H1 (cell line): ENCODE data around the gene EMP2. TPM values are rescaled to one million over a fixed set of nuclear protein-coding genes. Genes with fewer than 3 reads are reported as not detected.

Experiments
- CTCF ChIA-PET: fragments of 300-600 bp; sonication (Branson Sonifier 250); formaldehyde crosslinking; loops from one replicate; lab custom pipeline; 2021; ENCODE audit not compliant: partially characterized antibody; lab: Charles Lee
- POLR2A ChIA-PET: fragments of 300-600 bp; sonication (Branson Sonifier 250); formaldehyde crosslinking; loops from one replicate; lab custom pipeline; 2021; ENCODE audit warnings: inconsistent platforms; ENCODE audit not compliant: partially characterized antibody; lab: Charles Lee
- DNase-seq, 2 experiments: peaks; one replicate each; pipeline versions ENCODE4 v3.0.0 to v3.0.0-alpha.2; 2010 to 2022; ENCODE audit warnings: low spot score in 2 of 2, low read depth in 1 of 2, mixed read lengths in 1 of 2
- FAIRE-seq: peaks from 2 replicates; lab custom pipeline; 2011; peaks lifted over from hg19 to GRCh38; lab: Jason Lieb, UNC
- H2AFZ ChIP-seq: 2 replicates; pipeline ENCODE4 v1.8.1; 2012; ENCODE audit warnings: low read length, inconsistent platforms
- H2AK5ac ChIP-seq: 2 replicates; pipeline ENCODE4 v1.6.1; 2013; ENCODE audit warnings: low read depth, low read length
- H2BK120ac ChIP-seq: replicated peaks from 2 replicates; pipeline ENCODE3; 2013; ENCODE audit warnings: low read depth, low read length, inconsistent platforms
- H2BK12ac ChIP-seq: 2 replicates; pipeline ENCODE4 v1.6.1; 2013; ENCODE audit warnings: low read depth, low read length
- H2BK15ac ChIP-seq: 2 replicates; pipeline ENCODE4 v1.6.1; 2013; ENCODE audit warnings: low read length
- H2BK20ac ChIP-seq: 2 replicates; pipeline ENCODE4 v1.6.1; 2013; ENCODE audit warnings: low read length
- H2BK5ac ChIP-seq: 2 replicates; pipeline ENCODE4 v1.6.1; 2013; ENCODE audit warnings: low read depth, low read length
- H3K14ac ChIP-seq: 2 replicates; pipeline ENCODE4 v1.6.1; 2013; ENCODE audit warnings: inconsistent platforms; ENCODE audit not compliant: insufficient read length
- H3K18ac ChIP-seq: 2 replicates; pipeline ENCODE4 v1.6.1; 2013; ENCODE audit warnings: low read length; ENCODE audit errors: extremely low read depth
- H3K23ac ChIP-seq: 2 replicates; pipeline ENCODE4 v1.6.1; 2013; ENCODE audit warnings: inconsistent platforms; ENCODE audit not compliant: insufficient read length
- H3K23me2 ChIP-seq: 2 replicates; pipeline ENCODE4 v1.6.1; 2013; ENCODE audit warnings: low read depth, low read length
- H3K27ac ChIP-seq: 2 replicates; pipeline ENCODE4 v1.6.1; 2011; ENCODE audit warnings: low read depth, low read length, inconsistent platforms
- H3K27me3 ChIP-seq, 4 experiments: replicated peaks in 1 of 4; 1 replicate in 1 of 4; 2 replicates in 3 of 4; pipeline versions ENCODE4 v1.6.1 to v1.8.1; 2011 to 2013; ENCODE audit warnings: low read length in 3 of 4, mild to moderate bottlenecking in 3 of 4, inconsistent platforms in 2 of 4, mixed read lengths in 2 of 4, moderate library complexity in 1 of 4; ENCODE audit not compliant: control insufficient read depth in 3 of 4, insufficient read depth in 3 of 4; ENCODE audit errors: extremely low read depth in 1 of 4
- H3K36me3 ChIP-seq, 4 experiments: 2 replicates each; pipeline versions ENCODE4 v1.6.1 to v1.8.1; 2011 to 2013; ENCODE audit warnings: mild to moderate bottlenecking in 4 of 4, low read length in 3 of 4, moderate library complexity in 2 of 4, control low read depth in 1 of 4, inconsistent platforms in 1 of 4; ENCODE audit not compliant: insufficient read depth in 4 of 4, control insufficient read depth in 2 of 4
- H3K4ac ChIP-seq: replicated peaks from 2 replicates; pipeline ENCODE3; 2013; ENCODE audit warnings: low read length, low read depth, mixed read lengths, inconsistent platforms; ENCODE audit not compliant: insufficient read length
- H3K4me1 ChIP-seq, 4 experiments: replicated peaks in 1 of 4; 1 replicate in 1 of 4; 2 replicates in 3 of 4; pipeline versions ENCODE4 v1.6.1 to v1.8.1; 2011 to 2013; ENCODE audit warnings: low read length in 3 of 4, inconsistent platforms in 2 of 4, mixed read lengths in 1 of 4; ENCODE audit not compliant: insufficient read depth in 4 of 4, control insufficient read depth in 3 of 4
- H3K4me2 ChIP-seq, 2 experiments: 2 replicates each; pipeline versions ENCODE4 v1.6.1 to v1.8.1; 2011 to 2013; ENCODE audit warnings: low read depth in 2 of 2, low read length in 2 of 2, control low read depth in 1 of 2, inconsistent platforms in 1 of 2, mild to moderate bottlenecking in 1 of 2; ENCODE audit not compliant: insufficient read depth in 1 of 2
- H3K4me3 ChIP-seq, 4 experiments: fragments of 200-600, 300-600 bp in 1 of 4; sonication (generic), shearing (Covaris generic), sonication (Bioruptor Twin) in 1 of 4; 2 replicates each; pipeline versions ENCODE4 v1.5.1 to v1.8.1; 2011 to 2016; ENCODE audit warnings: low read length in 4 of 4, low read depth in 3 of 4, control low read depth in 2 of 4, inconsistent platforms in 2 of 4, mild to moderate bottlenecking in 2 of 4, mixed read lengths in 1 of 4, moderate library complexity in 1 of 4; ENCODE audit not compliant: insufficient read depth in 2 of 4; ENCODE audit errors: extremely low read depth in 1 of 4
- H3K56ac ChIP-seq: replicated peaks from 2 replicates; pipeline ENCODE3; 2013; ENCODE audit warnings: low read depth, mild to moderate bottlenecking, mixed read lengths, low read length, inconsistent platforms; ENCODE audit not compliant: insufficient read length
- H3K79me1 ChIP-seq: 2 replicates; pipeline ENCODE4 v1.6.1; 2013; ENCODE audit warnings: low read depth, low read length, control low read depth
- H3K79me2 ChIP-seq, 2 experiments: 2 replicates each; pipeline versions ENCODE4 v1.6.1 to v1.8.1; 2012 to 2013; ENCODE audit warnings: low read length in 2 of 2, mild to moderate bottlenecking in 2 of 2, inconsistent platforms in 1 of 2; ENCODE audit not compliant: insufficient read depth in 2 of 2, control insufficient read depth in 1 of 2
- H3K9ac ChIP-seq, 4 experiments: replicated peaks in 1 of 4; 1 replicate in 1 of 4; 2 replicates in 3 of 4; pipeline versions ENCODE4 v1.6.1 to v1.8.1; 2011 to 2013; ENCODE audit warnings: low read depth in 3 of 4, low read length in 3 of 4, control low read depth in 2 of 4, mild to moderate bottlenecking in 2 of 4, moderate library complexity in 2 of 4, inconsistent platforms in 1 of 4; ENCODE audit errors: extremely low read depth in 1 of 4
- H3K9me3 ChIP-seq, 2 experiments: 2 replicates each; pipeline versions ENCODE4 v1.6.1 to v1.8.1; 2012 to 2013; ENCODE audit warnings: mild to moderate bottlenecking in 2 of 2, moderate library complexity in 2 of 2, control low read depth in 1 of 2, inconsistent platforms in 1 of 2, low read depth in 1 of 2, low read length in 1 of 2, mixed read lengths in 1 of 2; ENCODE audit not compliant: insufficient read depth in 2 of 2
- H4K20me1 ChIP-seq, 2 experiments: replicated peaks in 1 of 2; 2 replicates each; pipeline versions ENCODE3 to v1.8.1; 2011 to 2013; ENCODE audit warnings: inconsistent platforms in 2 of 2, low read length in 2 of 2, mild to moderate bottlenecking in 1 of 2; ENCODE audit not compliant: insufficient read depth in 2 of 2, control insufficient read depth in 1 of 2
- H4K5ac ChIP-seq: 2 replicates; pipeline ENCODE4 v1.6.1; 2013; ENCODE audit warnings: low read length, low read depth, mixed read lengths, inconsistent platforms; ENCODE audit not compliant: insufficient read length
- H4K8ac ChIP-seq: 2 replicates; pipeline ENCODE4 v1.8.0; 2013; ENCODE audit warnings: mild to moderate bottlenecking, moderate library complexity, low read length, inconsistent platforms; ENCODE audit not compliant: insufficient read depth; ENCODE audit errors: extremely low read depth
- H4K91ac ChIP-seq: replicated peaks from 2 replicates; pipeline ENCODE3; 2013; ENCODE audit warnings: low read length, mixed read lengths, inconsistent platforms; ENCODE audit not compliant: insufficient read length
- BRCA1 ChIP-seq: IDR thresholded peaks from 2 replicates; pipeline ENCODE4 v1.6.1; 2012; ENCODE audit warnings: low read depth, low read length, improper control_type of control experiment
- CREB1 ChIP-seq: IDR thresholded peaks from 2 replicates; pipeline ENCODE4 v1.6.1; 2012; ENCODE audit warnings: inconsistent platforms
- GTF2F1 ChIP-seq: IDR thresholded peaks from 2 replicates; pipeline ENCODE4 v1.6.1; 2012; ENCODE audit warnings: low read depth, low read length, improper control_type of control experiment, borderline replicate concordance
- KDM1A ChIP-seq: fragments of 200-600, 300-600 bp; sonication (generic); IDR thresholded peaks from 2 replicates; pipeline ENCODE4 v1.7.1; 2016; ENCODE audit warnings: mild to moderate bottlenecking, low read length, borderline replicate concordance
- MAFK ChIP-seq: IDR thresholded peaks from 2 replicates; pipeline ENCODE4 v1.6.1; 2012; ENCODE audit warnings: low read depth, mild to moderate bottlenecking, improper control_type of control experiment, low read length
- PHF8 ChIP-seq: fragments of 200-600 bp; sonication (generic); conservative IDR thresholded peaks from 2 replicates; pipeline ENCODE4 v1.7.1; 2012; ENCODE audit warnings: low read depth, mild to moderate bottlenecking, inconsistent platforms, low read length, moderate library complexity
- POLR2A ChIP-seq, 2 experiments: IDR thresholded peaks; 1 replicate in 1 of 2; 2 replicates in 1 of 2; pipeline ENCODE4 v1.6.1; 2011; ENCODE audit warnings: low read depth in 2 of 2, low read length in 2 of 2, mild to moderate bottlenecking in 2 of 2; ENCODE audit errors: control extremely low read depth in 1 of 2
- POLR2AphosphoS5 ChIP-seq: IDR thresholded peaks from 2 replicates; pipeline ENCODE4 v1.6.1; 2011; ENCODE audit warnings: low read depth, low read length
- RAD21 ChIP-seq, 2 experiments: IDR thresholded peaks in 1 of 2; conservative IDR thresholded peaks in 1 of 2; 2 replicates each; pipeline ENCODE4 v1.6.1; 2011; ENCODE audit warnings: low read depth in 2 of 2, low read length in 2 of 2, improper control_type of control experiment in 1 of 2, inconsistent platforms in 1 of 2, mild to moderate bottlenecking in 1 of 2, moderate library complexity in 1 of 2
- SAP30 ChIP-seq: fragments of 300-600 bp; sonication (generic); IDR thresholded peaks from 2 replicates; pipeline ENCODE4 v1.7.1; 2012; ENCODE audit warnings: low read length, moderate library complexity, mild to moderate bottlenecking, inconsistent platforms; ENCODE audit not compliant: insufficient read depth, insufficient replicate concordance
- SP1 ChIP-seq: IDR thresholded peaks from 2 replicates; pipeline ENCODE4 v1.6.1; 2011; ENCODE audit warnings: low read depth, low read length
- TAF7 ChIP-seq: optimal IDR thresholded peaks from 2 replicates; pipeline ENCODE3; 2011; ENCODE audit warnings: low read depth, mild to moderate bottlenecking, inconsistent platforms, low read length, moderate library complexity, borderline replicate concordance
- TEAD4 ChIP-seq: IDR thresholded peaks from 2 replicates; pipeline ENCODE4 v1.6.1; 2012; ENCODE audit warnings: low read depth, low read length, inconsistent platforms, mixed read lengths
- YY1 ChIP-seq: IDR thresholded peaks from 2 replicates; pipeline ENCODE4 v1.6.1; 2011; ENCODE audit warnings: low read depth, mild to moderate bottlenecking, low read length
- WGBS, 2 experiments: shearing (Covaris generic) in 1 of 2; methylation state at CpG; one replicate each; pipeline versions ENCODE4 v1.1.6 to v1.1.7; 2013 to 2015; ENCODE audit warnings: low lambda C conversion rate in 2 of 2, mixed read lengths in 2 of 2, inconsistent platforms in 1 of 2, low coverage in 1 of 2, missing lambda C conversion rate in 1 of 2; ENCODE audit not compliant: insufficient replicate concordance in 2 of 2, insufficient coverage in 1 of 2, insufficient read length in 1 of 2; ENCODE audit errors: extremely low coverage in 1 of 2, missing lambda C conversion rate in 1 of 2; 5-methylcytosine and 5-hydroxymethylcytosine counted together
- polyA plus RNA-seq, 7 experiments: library from polyadenylated mRNA; depleted of rRNA in 3 of 7; stranded (reverse) in 5 of 7; unstranded in 2 of 7; fragments of >200 nt in 5 of 7; fragments of 200-250 nt in 2 of 7; gene quantifications; 1 replicate in 5 of 7; 2 replicates in 1 of 7; 4 replicates in 1 of 7; pipeline versions ENCODE4 v1.2.1 to v1.2.3, GENCODE V29; 2011 to 2013; ENCODE audit warnings: missing spikeins in 2 of 7, mixed read lengths in 2 of 7
- total RNA-seq: library from RNA; stranded (reverse); fragmentation: NEBNext Ultra II Directional; extraction: Animal tissue kit (Norgen Biotek cat#: 25700); gene quantifications from 2 replicates; pipeline ENCODE4 v1.2.1, GENCODE V29; 2021

Gene EMP2
- total and polyA plus RNA-seq, 2 of the 8 experiments (the other 6 are each of a cell fraction or from before 2014, with no cell fraction given), result 22.6 to 23.3 TPM

GRCh38 chr16:10629592-10629963 lies 49.2 kb upstream of the EMP2 start:
- WGBS, 2 experiments, result 61% methylated on average over 6 of the region's 6 CpGs; no CpG with 5 or more reads in 1 of the 2 experiments
- Histone ChIP-seq H3K14ac (no peak overlapping the region), H3K18ac (no peak overlapping the region), H3K79me2 (no peaks in the 10 kb centered on the region), H3K4me2 (no peak overlapping the region), H3K23ac (no peak overlapping the region), H2BK120ac (no peak overlapping the region), H4K8ac (no peak overlapping the region), H3K27ac (no peak overlapping the region), H4K91ac (no peak overlapping the region), H3K4me1 (peaks cover 0 to 2% (median 0%) of the 10 kb centered on the region in 4 experiments; a peak in 1 of 7 replicates), H3K56ac (no peak overlapping the region), H2BK12ac (no peak overlapping the region; the same call in 1 of the 2 replicates), H3K9ac (no peak overlapping the region), H3K27me3 (no peaks in the 10 kb centered on the region; a peak in 1 of 7 replicates), H3K4ac (no peak overlapping the region), H2BK5ac (no peak overlapping the region), H3K23me2 (no peaks in the 10 kb centered on the region), H2BK20ac (no peak overlapping the region), H3K4me3 (no peak overlapping the region), H3K36me3 (no peaks in the 10 kb centered on the region; a peak in 1 of 8 replicates), H2BK15ac (no peak overlapping the region), H2AK5ac (no peak overlapping the region), H4K20me1 (no peaks in the 10 kb centered on the region), H4K5ac (no peak overlapping the region), H3K9me3 (0 out of 4 replicates have a peak, but pooled peaks cover 0 to 1% of the 10 kb centered on the region in 2 experiments), H2AFZ (no peak overlapping the region), H3K79me1 (no peaks in the 10 kb centered on the region)
- CTCF ChIA-PET, result interaction anchor here (0.6 to 3.6 kb wide), 21 partner anchors 9 to 474 kb away, joined by 3 to 19 read pairs (median 3); partner anchors contain the start of gene EMP2
- POLR2A ChIA-PET, result interaction anchor here (0.7 kb wide), 1 partner anchor 51 kb away, joined by 3 read pairs; no protein-coding TSS in a partner anchor
- DNase-seq (peak in 1 of 2 experiments; percentile 59), FAIRE-seq (no peak)
- TF ChIP-seq BRCA1 (no peak), GTF2F1 (no peak), MAFK (no peak), POLR2A (IDR thresholded peaks at IDR 0.05; ENCODE audit: control extremely low read depth in 1 of 2, low read depth in 2 of 2, low read length in 2 of 2) (no peak), CREB1 (peak; percentile 51; the same call in 1 of the 2 replicates), SP1 (no peak), TEAD4 (no peak), RAD21 (IDR thresholded peaks at IDR 0.05 in 1 of 2, conservative IDR thresholded peaks at IDR 0.05 in 1 of 2; ENCODE audit: low read depth in 2 of 2, low read length in 2 of 2) (peak; percentile 28 to 58), SAP30 (no peak), TAF7 (no peak), YY1 (0 out of 2 replicates have a peak, but pooled peaks have one; percentile 49), PHF8 (no peak), POLR2AphosphoS5 (no peak), KDM1A (no peak)
